HEK293 (cell line): ENCODE data around the gene LMCD1.

Source experiments
- GLI2 ChIP-seq: fragments of 450-650 bp; formaldehyde crosslinking; IDR thresholded peaks from 2 replicates; pipeline ENCODE4; 2017; ENCODE audit warnings: missing biosample characterization, missing genetic modification characterization, low read depth, borderline replicate concordance
- GLIS2 ChIP-seq: fragments of 450-650 bp; formaldehyde crosslinking; IDR thresholded peaks from 2 replicates; pipeline ENCODE4 v1.5.1; 2016; ENCODE audit warnings: missing biosample characterization, missing genetic modification characterization
- HIC1 ChIP-seq: fragments of 450-650 bp; formaldehyde crosslinking; IDR thresholded peaks from 2 replicates; pipeline ENCODE4 v1.5.1; 2016; ENCODE audit warnings: missing biosample characterization, missing genetic modification characterization
- HOXA7 ChIP-seq: sonication (generic); formaldehyde crosslinking; IDR thresholded peaks from 2 replicates; pipeline ENCODE4 v1.8.1; 2022; ENCODE audit warnings: missing genetic modification reagents, borderline replicate concordance
- OSR2 ChIP-seq: fragments of 450-650 bp; formaldehyde crosslinking; IDR thresholded peaks from 2 replicates; pipeline ENCODE4 v1.5.1; 2016; ENCODE audit warnings: missing biosample characterization, missing genetic modification characterization
- SP2 ChIP-seq: fragments of 450-650 bp; formaldehyde crosslinking; IDR thresholded peaks from 2 replicates; pipeline ENCODE4 v1.5.1; 2016; ENCODE audit warnings: missing biosample characterization, missing genetic modification characterization
- SP7 ChIP-seq: fragments of 450-650 bp; formaldehyde crosslinking; IDR thresholded peaks from 2 replicates; pipeline ENCODE4 v1.5.1; 2016; ENCODE audit warnings: missing biosample characterization, missing genetic modification characterization
- TSHZ1 ChIP-seq: fragments of 450-650 bp; formaldehyde crosslinking; IDR thresholded peaks from 2 replicates; pipeline ENCODE4 v1.5.1; 2016; ENCODE audit warnings: missing biosample characterization, missing genetic modification characterization, borderline replicate concordance
- ZBTB21 ChIP-seq: fragments of 450-650 bp; formaldehyde crosslinking; IDR thresholded peaks from 2 replicates; pipeline ENCODE4 v1.5.1; 2017; ENCODE audit warnings: missing biosample characterization, missing genetic modification characterization
- ZBTB48 ChIP-seq: fragments of 450-650 bp; formaldehyde crosslinking; IDR thresholded peaks from 2 replicates; pipeline ENCODE4 v1.5.1; 2016; ENCODE audit warnings: missing biosample characterization, missing genetic modification characterization
- ZFHX2 ChIP-seq: fragments of 450-650 bp; formaldehyde crosslinking; conservative IDR thresholded peaks from 2 replicates; pipeline ENCODE4 v1.5.1; 2016; ENCODE audit warnings: missing biosample characterization, missing genetic modification characterization
- ZNF214 ChIP-seq: fragments of 450-650 bp; formaldehyde crosslinking; IDR thresholded peaks from 2 replicates; pipeline ENCODE4 v1.5.1; 2017; ENCODE audit warnings: missing biosample characterization, mild to moderate bottlenecking, missing genetic modification characterization, borderline replicate concordance
- ZNF239 ChIP-seq: fragments of 450-650 bp; formaldehyde crosslinking; IDR thresholded peaks from 2 replicates; pipeline ENCODE4 v1.5.1; 2016; ENCODE audit warnings: missing biosample characterization, missing genetic modification characterization
- ZNF274 ChIP-seq, 2 experiments: fragments of 200-500 bp in 1 of 2; fragments of 450-650 bp in 1 of 2; sonication (Bioruptor generic) in 1 of 2; formaldehyde crosslinking in 1 of 2; IDR thresholded peaks; 2 replicates each; pipeline versions ENCODE4 v1.5.1 to v1.6.1; 2014 to 2016; ENCODE audit warnings: borderline replicate concordance in 1 of 2, inconsistent platforms in 1 of 2, low read length in 1 of 2, missing biosample characterization in 1 of 2, missing genetic modification characterization in 1 of 2
- ZNF366 ChIP-seq: fragments of 450-650 bp; formaldehyde crosslinking; conservative IDR thresholded peaks from 2 replicates; pipeline ENCODE4 v1.5.1; 2016; ENCODE audit warnings: missing biosample characterization, missing genetic modification characterization
- ZNF398 ChIP-seq: fragments of 450-650 bp; formaldehyde crosslinking; IDR thresholded peaks from 2 replicates; pipeline ENCODE4 v1.5.1; 2017; ENCODE audit warnings: missing biosample characterization, missing genetic modification characterization
- ZNF404 ChIP-seq: fragments of 450-650 bp; formaldehyde crosslinking; IDR thresholded peaks from 2 replicates; pipeline ENCODE4 v1.5.1; 2017; ENCODE audit warnings: missing biosample characterization, missing genetic modification characterization
- ZNF544 ChIP-seq: fragments of 450-650 bp; formaldehyde crosslinking; IDR thresholded peaks from 2 replicates; pipeline ENCODE4 v1.5.0; 2017; ENCODE audit warnings: missing biosample characterization, missing genetic modification characterization
- ZNF600 ChIP-seq: fragments of 450-650 bp; formaldehyde crosslinking; IDR thresholded peaks from 2 replicates; pipeline ENCODE4 v1.5.1; 2016; ENCODE audit warnings: missing biosample characterization, missing genetic modification characterization
- ZNF629 ChIP-seq: fragments of 450-650 bp; formaldehyde crosslinking; IDR thresholded peaks from 2 replicates; pipeline ENCODE4 v1.5.1; 2017; ENCODE audit warnings: missing biosample characterization, missing genetic modification characterization
- ZNF785 ChIP-seq: fragments of 450-650 bp; formaldehyde crosslinking; IDR thresholded peaks from 2 replicates; pipeline ENCODE4 v1.5.1; 2016; ENCODE audit warnings: missing biosample characterization, missing genetic modification characterization
- ZNF791 ChIP-seq: fragments of 450-650 bp; formaldehyde crosslinking; IDR thresholded peaks from 2 replicates; pipeline ENCODE4 v1.5.1; 2016; ENCODE audit warnings: missing biosample characterization, missing genetic modification characterization
- ZNF843 ChIP-seq: fragments of 450-650 bp; formaldehyde crosslinking; IDR thresholded peaks from 2 replicates; pipeline ENCODE4 v1.5.1; 2016; ENCODE audit warnings: missing biosample characterization, missing genetic modification characterization
- ZSCAN30 ChIP-seq: fragments of 450-650 bp; IDR thresholded peaks from 2 replicates; pipeline ENCODE4 v1.5.1; 2018; ENCODE audit warnings: missing biosample characterization, mild to moderate bottlenecking, missing genetic modification characterization, moderate library complexity
- TF ChIP-seq, protein P1 (sequence below): fragments of 450-650 bp; formaldehyde crosslinking; IDR thresholded peaks from 2 replicates; pipeline ENCODE4 v1.5.1; 2016; ENCODE audit warnings: missing biosample characterization, missing genetic modification characterization
- TF ChIP-seq, protein P2 (sequence below): fragments of 450-650 bp; formaldehyde crosslinking; IDR thresholded peaks from 2 replicates; pipeline ENCODE4 v1.5.1; 2016; ENCODE audit warnings: missing biosample characterization, missing genetic modification characterization

LMCD1 gene

GRCh38 chr3:8501371-8502131, at the start of gene LMCD1 (continued):
- TF ChIP-seq, protein P1, sequence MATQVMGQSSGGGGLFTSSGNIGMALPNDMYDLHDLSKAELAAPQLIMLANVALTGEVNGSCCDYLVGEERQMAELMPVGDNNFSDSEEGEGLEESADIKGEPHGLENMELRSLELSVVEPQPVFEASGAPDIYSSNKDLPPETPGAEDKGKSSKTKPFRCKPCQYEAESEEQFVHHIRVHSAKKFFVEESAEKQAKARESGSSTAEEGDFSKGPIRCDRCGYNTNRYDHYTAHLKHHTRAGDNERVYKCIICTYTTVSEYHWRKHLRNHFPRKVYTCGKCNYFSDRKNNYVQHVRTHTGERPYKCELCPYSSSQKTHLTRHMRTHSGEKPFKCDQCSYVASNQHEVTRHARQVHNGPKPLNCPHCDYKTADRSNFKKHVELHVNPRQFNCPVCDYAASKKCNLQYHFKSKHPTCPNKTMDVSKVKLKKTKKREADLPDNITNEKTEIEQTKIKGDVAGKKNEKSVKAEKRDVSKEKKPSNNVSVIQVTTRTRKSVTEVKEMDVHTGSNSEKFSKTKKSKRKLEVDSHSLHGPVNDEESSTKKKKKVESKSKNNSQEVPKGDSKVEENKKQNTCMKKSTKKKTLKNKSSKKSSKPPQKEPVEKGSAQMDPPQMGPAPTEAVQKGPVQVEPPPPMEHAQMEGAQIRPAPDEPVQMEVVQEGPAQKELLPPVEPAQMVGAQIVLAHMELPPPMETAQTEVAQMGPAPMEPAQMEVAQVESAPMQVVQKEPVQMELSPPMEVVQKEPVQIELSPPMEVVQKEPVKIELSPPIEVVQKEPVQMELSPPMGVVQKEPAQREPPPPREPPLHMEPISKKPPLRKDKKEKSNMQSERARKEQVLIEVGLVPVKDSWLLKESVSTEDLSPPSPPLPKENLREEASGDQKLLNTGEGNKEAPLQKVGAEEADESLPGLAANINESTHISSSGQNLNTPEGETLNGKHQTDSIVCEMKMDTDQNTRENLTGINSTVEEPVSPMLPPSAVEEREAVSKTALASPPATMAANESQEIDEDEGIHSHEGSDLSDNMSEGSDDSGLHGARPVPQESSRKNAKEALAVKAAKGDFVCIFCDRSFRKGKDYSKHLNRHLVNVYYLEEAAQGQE (tag by site-specific recombination) = peak; percentile 56
- no peak for TF ChIP-seq HOXA7 (CRISPR knock-in tag)
- peak; percentile 36; the same call in 1 of the 2 replicates for TF ChIP-seq ZNF366 (tag by site-specific recombination)
- TF ChIP-seq GLIS2 (tag by site-specific recombination) = peak; percentile 91
- peak; percentile 29; the same call in 1 of the 2 replicates for TF ChIP-seq ZFHX2 (tag by site-specific recombination)
- TF ChIP-seq ZNF274 (IDR thresholded peaks at IDR 0.05; ENCODE audit: low read length) = no peak
- TF ChIP-seq ZNF274 (tag by site-specific recombination; IDR thresholded peaks at IDR 0.05; ENCODE audit: borderline replicate concordance) = no peak
- TF ChIP-seq ZBTB48 (tag by site-specific recombination) = peak; percentile 88
- TF ChIP-seq ZNF239 = no peak
- TF ChIP-seq ZNF791 = no peak
- peak; percentile 88 for TF ChIP-seq ZNF629 (tag by site-specific recombination)
- no peak for TF ChIP-seq ZNF214 (tag by site-specific recombination)
- no peak for TF ChIP-seq ZNF785 (tag by site-specific recombination)
- peak; percentile 70; the same call in 1 of the 2 replicates for TF ChIP-seq ZSCAN30 (tag by site-specific recombination)
- no peak for TF ChIP-seq GLI2
- no peak for TF ChIP-seq ZNF544 (tag by site-specific recombination)
- no peak for TF ChIP-seq ZNF843
- peak; percentile 68 for TF ChIP-seq ZBTB21 (tag by site-specific recombination)
- peak; percentile 98 for TF ChIP-seq SP2 (tag by site-specific recombination)
- no peak for TF ChIP-seq ZNF404 (tag by site-specific recombination)
- no peak for TF ChIP-seq TSHZ1 (tag by site-specific recombination)
- peak; percentile 53; the same call in 1 of the 2 replicates for TF ChIP-seq SP7 (tag by site-specific recombination)
- TF ChIP-seq ZNF600 (tag by site-specific recombination) = peak; percentile 61; the same call in 1 of the 2 replicates
- peak; percentile 19; the same call in 1 of the 2 replicates for TF ChIP-seq ZNF398 (tag by site-specific recombination)
- TF ChIP-seq, protein P2, sequence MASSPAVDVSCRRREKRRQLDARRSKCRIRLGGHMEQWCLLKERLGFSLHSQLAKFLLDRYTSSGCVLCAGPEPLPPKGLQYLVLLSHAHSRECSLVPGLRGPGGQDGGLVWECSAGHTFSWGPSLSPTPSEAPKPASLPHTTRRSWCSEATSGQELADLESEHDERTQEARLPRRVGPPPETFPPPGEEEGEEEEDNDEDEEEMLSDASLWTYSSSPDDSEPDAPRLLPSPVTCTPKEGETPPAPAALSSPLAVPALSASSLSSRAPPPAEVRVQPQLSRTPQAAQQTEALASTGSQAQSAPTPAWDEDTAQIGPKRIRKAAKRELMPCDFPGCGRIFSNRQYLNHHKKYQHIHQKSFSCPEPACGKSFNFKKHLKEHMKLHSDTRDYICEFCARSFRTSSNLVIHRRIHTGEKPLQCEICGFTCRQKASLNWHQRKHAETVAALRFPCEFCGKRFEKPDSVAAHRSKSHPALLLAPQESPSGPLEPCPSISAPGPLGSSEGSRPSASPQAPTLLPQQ (tag by site-specific recombination) = peak; percentile 100
- 0 out of 2 replicates have a peak, but pooled peaks have one; percentile 23 for TF ChIP-seq OSR2 (tag by site-specific recombination)
- TF ChIP-seq HIC1 (tag by site-specific recombination) = peak; percentile 78
